ENCODE measurements around the gene CAND1.

GRCh38 chr12:67223225-67223624 is 45.9 kb upstream of the CAND1 start:
- TF ChIP-seq CTCF (IDR thresholded peaks at IDR 0.05) (no peak), POLR2A (IDR thresholded peaks at IDR 0.05) (no peak)

Data from testis (tissue), 2 donors.